ENCODE results near the gene PDLIM3. TPM values are rescaled to one million over a fixed set of nuclear protein-coding genes. Genes with fewer than 3 reads are reported as not detected.

PDLIM3 gene
- total RNA-seq, 1 experiment from 2014 or later: 3.3 TPM

- Histone ChIP-seq H3K4me3 (no peak overlapping the region), H3K79me2 (ENCODE audit: low read depth) (no peaks in the 10 kb centered on the region), H3K27ac (no peak overlapping the region), H2AFZ (no peak overlapping the region), H3K4me2 (no peak overlapping the region), H3K36me3 (ENCODE audit: low read depth) (no peaks in the 10 kb centered on the region), H3K9me2 (ENCODE audit: insufficient read depth) (no peaks in the 10 kb centered on the region), H4K20me1 (ENCODE audit: insufficient read depth) (no peaks in the 10 kb centered on the region), H3K9me3 (ENCODE audit: insufficient read depth, low read depth) (no peaks in the 10 kb centered on the region), H3F3A (ENCODE audit: insufficient read depth, low read depth) (no peaks in the 10 kb centered on the region), H3K27me3 (ENCODE audit: insufficient read depth, low read depth) (no peaks in the 10 kb centered on the region), H3K4me1 (replicated peaks; ENCODE audit: insufficient read depth) (peaks cover 6% of the 10 kb centered on the region)
- POLR2A ChIA-PET (ENCODE audit: unreplicated experiment): no interaction called here
- no TSS peak for BruUV-seq (replicated peaks)
- intact Hi-C loops (cut with micrococcal nuclease; ENCODE audit: unreplicated experiment): no loop called here
- CTCF ChIA-PET: no interaction called here
- TF ChIP-seq, protein P1, sequence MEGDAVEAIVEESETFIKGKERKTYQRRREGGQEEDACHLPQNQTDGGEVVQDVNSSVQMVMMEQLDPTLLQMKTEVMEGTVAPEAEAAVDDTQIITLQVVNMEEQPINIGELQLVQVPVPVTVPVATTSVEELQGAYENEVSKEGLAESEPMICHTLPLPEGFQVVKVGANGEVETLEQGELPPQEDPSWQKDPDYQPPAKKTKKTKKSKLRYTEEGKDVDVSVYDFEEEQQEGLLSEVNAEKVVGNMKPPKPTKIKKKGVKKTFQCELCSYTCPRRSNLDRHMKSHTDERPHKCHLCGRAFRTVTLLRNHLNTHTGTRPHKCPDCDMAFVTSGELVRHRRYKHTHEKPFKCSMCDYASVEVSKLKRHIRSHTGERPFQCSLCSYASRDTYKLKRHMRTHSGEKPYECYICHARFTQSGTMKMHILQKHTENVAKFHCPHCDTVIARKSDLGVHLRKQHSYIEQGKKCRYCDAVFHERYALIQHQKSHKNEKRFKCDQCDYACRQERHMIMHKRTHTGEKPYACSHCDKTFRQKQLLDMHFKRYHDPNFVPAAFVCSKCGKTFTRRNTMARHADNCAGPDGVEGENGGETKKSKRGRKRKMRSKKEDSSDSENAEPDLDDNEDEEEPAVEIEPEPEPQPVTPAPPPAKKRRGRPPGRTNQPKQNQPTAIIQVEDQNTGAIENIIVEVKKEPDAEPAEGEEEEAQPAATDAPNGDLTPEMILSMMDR (conservative IDR thresholded peaks at IDR 0.05): no peak
- no peak for TF ChIP-seq EZH2 (IDR thresholded peaks at IDR 0.05; ENCODE audit: low read depth)
- DNase-seq: no peak
Measured at GRCh38 chr4:185554365-185555126, 19.2 kb upstream of the PDLIM3 start.

- no peaks in the 10 kb centered on the region for H3K9me2 ChIP-seq (ENCODE audit: insufficient read depth)
- DNase-seq: no peak
- POLR2A ChIA-PET (ENCODE audit: unreplicated experiment): no interaction called here
- no peak overlapping the region for H3K27ac ChIP-seq
- H3K4me1 ChIP-seq (replicated peaks; ENCODE audit: insufficient read depth): no peaks in the 10 kb centered on the region
- H3K79me2 ChIP-seq (ENCODE audit: low read depth): no peaks in the 10 kb centered on the region
- CTCF ChIA-PET: no interaction called here
- no TSS peak for BruUV-seq (replicated peaks)
- intact Hi-C loops (cut with micrococcal nuclease; ENCODE audit: unreplicated experiment): no loop called here
- no peaks in the 10 kb centered on the region for H3K27me3 ChIP-seq (ENCODE audit: insufficient read depth, low read depth)
- H3K4me3 ChIP-seq: no peak overlapping the region
- no peak for TF ChIP-seq EZH2 (IDR thresholded peaks at IDR 0.05; ENCODE audit: low read depth)
- TF ChIP-seq, protein P1 (conservative IDR thresholded peaks at IDR 0.05): no peak
- no peak overlapping the region for H3K4me2 ChIP-seq
- no peaks in the 10 kb centered on the region for H3K36me3 ChIP-seq (ENCODE audit: low read depth)
- H3K9me3 ChIP-seq (ENCODE audit: insufficient read depth, low read depth): no peaks in the 10 kb centered on the region
- no peak overlapping the region for H2AFZ ChIP-seq
- no peaks in the 10 kb centered on the region for H3F3A ChIP-seq (ENCODE audit: insufficient read depth, low read depth)
- H4K20me1 ChIP-seq (ENCODE audit: insufficient read depth): no peaks in the 10 kb centered on the region
Measured at GRCh38 chr4:185552254-185552653, 16.9 kb upstream of the PDLIM3 start.

GRCh38 chr4:185550933-185551332 is 15.6 kb upstream of the PDLIM3 start:
- POLR2A ChIA-PET (ENCODE audit: unreplicated experiment): interaction anchor here (0.7 kb wide), 1 partner anchor 9 kb away, joined by 6 read pairs; no protein-coding TSS in a partner anchor
- Histone ChIP-seq H3K27ac (no peak overlapping the region), H2AFZ (no peak overlapping the region), H3K4me1 (replicated peaks; ENCODE audit: insufficient read depth) (no peaks in the 10 kb centered on the region), H3K27me3 (ENCODE audit: insufficient read depth, low read depth) (no peaks in the 10 kb centered on the region), H4K20me1 (ENCODE audit: insufficient read depth) (no peaks in the 10 kb centered on the region), H3K9me3 (ENCODE audit: insufficient read depth, low read depth) (no peaks in the 10 kb centered on the region), H3K79me2 (ENCODE audit: low read depth) (no peaks in the 10 kb centered on the region), H3K4me3 (no peak overlapping the region), H3K36me3 (ENCODE audit: low read depth) (no peaks in the 10 kb centered on the region), H3K9me2 (ENCODE audit: insufficient read depth) (no peaks in the 10 kb centered on the region), H3F3A (ENCODE audit: insufficient read depth, low read depth) (no peaks in the 10 kb centered on the region), H3K4me2 (no peak overlapping the region)
- no peak for DNase-seq
- CTCF ChIA-PET: no interaction called here
- intact Hi-C loops (cut with micrococcal nuclease; ENCODE audit: unreplicated experiment): no loop called here
- BruUV-seq (replicated peaks): no TSS peak
- no peak for TF ChIP-seq EZH2 (IDR thresholded peaks at IDR 0.05; ENCODE audit: low read depth)
- TF ChIP-seq, protein P1 (conservative IDR thresholded peaks at IDR 0.05): no peak
